ENCODE data around the gene ADAMTS19. TPM values are rescaled to one million over a fixed set of nuclear protein-coding genes. Genes with fewer than 3 reads are reported as not detected.

Gene ADAMTS19
- total and polyA plus RNA-seq, 9 donors: 0.18 to 23.5 (median 2.2) TPM

DNA sequence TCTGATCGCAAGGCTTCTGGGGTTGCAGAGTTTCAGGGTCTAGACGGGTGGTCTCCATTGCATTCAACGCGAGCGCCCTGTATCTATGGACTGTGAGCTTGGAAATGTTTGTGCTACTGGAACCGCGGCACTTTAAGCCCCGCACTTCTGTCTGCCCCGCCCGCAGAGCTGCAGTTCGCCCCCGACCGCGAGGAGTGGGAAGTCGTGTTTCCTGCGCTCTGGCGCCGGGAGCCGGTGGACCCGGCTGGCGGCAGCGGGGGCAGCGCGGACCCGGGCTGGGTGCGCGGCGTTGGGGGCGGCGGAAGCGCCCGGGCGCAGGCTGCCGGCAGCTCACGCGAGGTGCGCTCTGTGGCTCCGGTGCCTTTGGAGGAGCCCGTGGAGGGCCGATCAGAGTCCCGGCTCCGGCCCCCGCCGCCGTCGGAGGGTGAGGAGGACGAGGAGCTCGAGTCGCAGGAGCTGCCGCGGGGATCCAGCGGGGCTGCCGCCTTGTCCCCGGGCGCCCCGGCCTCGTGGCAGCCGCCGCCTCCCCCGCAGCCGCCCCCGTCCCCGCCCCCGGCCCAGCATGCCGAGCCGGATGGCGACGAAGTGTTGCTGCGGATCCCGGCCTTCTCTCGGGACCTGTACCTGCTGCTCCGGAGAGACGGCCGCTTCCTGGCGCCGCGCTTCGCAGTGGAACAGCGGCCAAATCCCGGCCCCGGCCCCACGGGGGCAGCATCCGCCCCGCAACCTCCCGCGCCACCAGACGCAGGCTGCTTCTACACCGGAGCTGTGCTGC is 1.0 kb downstream of the ADAMTS19 start:
- peaks cover 6% of the 10 kb centered on the region for H3K4me1 ChIP-seq (ENCODE audit: insufficient read depth)
- H3K27me3 ChIP-seq: no peaks in the 10 kb centered on the region
- TF ChIP-seq POLR2A (IDR thresholded peaks at IDR 0.05) (no peak), EP300 (IDR thresholded peaks at IDR 0.05) (no peak)
- TF ChIP-seq, protein P1, sequence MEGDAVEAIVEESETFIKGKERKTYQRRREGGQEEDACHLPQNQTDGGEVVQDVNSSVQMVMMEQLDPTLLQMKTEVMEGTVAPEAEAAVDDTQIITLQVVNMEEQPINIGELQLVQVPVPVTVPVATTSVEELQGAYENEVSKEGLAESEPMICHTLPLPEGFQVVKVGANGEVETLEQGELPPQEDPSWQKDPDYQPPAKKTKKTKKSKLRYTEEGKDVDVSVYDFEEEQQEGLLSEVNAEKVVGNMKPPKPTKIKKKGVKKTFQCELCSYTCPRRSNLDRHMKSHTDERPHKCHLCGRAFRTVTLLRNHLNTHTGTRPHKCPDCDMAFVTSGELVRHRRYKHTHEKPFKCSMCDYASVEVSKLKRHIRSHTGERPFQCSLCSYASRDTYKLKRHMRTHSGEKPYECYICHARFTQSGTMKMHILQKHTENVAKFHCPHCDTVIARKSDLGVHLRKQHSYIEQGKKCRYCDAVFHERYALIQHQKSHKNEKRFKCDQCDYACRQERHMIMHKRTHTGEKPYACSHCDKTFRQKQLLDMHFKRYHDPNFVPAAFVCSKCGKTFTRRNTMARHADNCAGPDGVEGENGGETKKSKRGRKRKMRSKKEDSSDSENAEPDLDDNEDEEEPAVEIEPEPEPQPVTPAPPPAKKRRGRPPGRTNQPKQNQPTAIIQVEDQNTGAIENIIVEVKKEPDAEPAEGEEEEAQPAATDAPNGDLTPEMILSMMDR (IDR thresholded peaks at IDR 0.05): no peak
- peak overlapping the region; percentile 57 for H3K4me3 ChIP-seq
- 1% methylated on average over 41 to 88 of the region's 88 CpGs for WGBS, 3 donors
- no peaks in the 10 kb centered on the region for H3K36me3 ChIP-seq
- H3K27ac ChIP-seq: no peak overlapping the region
- intact Hi-C loops (cut with DNase I): no loop called here
- no peaks in the 10 kb centered on the region for H3K9me3 ChIP-seq
- DNase-seq: peak; percentile 10 to 50 (median 25)

- H3K4me1 ChIP-seq (ENCODE audit: insufficient read depth): peaks cover 6% of the 10 kb centered on the region
- no peaks in the 10 kb centered on the region for H3K9me3 ChIP-seq
- H3K4me3 ChIP-seq: peak overlapping the region; percentile 57
- no peak overlapping the region for H3K27ac ChIP-seq
- no peaks in the 10 kb centered on the region for H3K27me3 ChIP-seq
- no peak for TF ChIP-seq EP300 (IDR thresholded peaks at IDR 0.05)
- TF ChIP-seq, protein P1 (IDR thresholded peaks at IDR 0.05): no peak
- no peak for TF ChIP-seq POLR2A (IDR thresholded peaks at IDR 0.05)
- DNase-seq: no peak
- intact Hi-C loops (cut with DNase I): no loop called here
- no peaks in the 10 kb centered on the region for H3K36me3 ChIP-seq
- 49 to 54% (median 54%) methylated on average over 13 of the region's 13 CpGs for WGBS, 3 donors
Measured at GRCh38 chr5:129461711-129462332, 1.7 kb downstream of the ADAMTS19 start.

DNA sequence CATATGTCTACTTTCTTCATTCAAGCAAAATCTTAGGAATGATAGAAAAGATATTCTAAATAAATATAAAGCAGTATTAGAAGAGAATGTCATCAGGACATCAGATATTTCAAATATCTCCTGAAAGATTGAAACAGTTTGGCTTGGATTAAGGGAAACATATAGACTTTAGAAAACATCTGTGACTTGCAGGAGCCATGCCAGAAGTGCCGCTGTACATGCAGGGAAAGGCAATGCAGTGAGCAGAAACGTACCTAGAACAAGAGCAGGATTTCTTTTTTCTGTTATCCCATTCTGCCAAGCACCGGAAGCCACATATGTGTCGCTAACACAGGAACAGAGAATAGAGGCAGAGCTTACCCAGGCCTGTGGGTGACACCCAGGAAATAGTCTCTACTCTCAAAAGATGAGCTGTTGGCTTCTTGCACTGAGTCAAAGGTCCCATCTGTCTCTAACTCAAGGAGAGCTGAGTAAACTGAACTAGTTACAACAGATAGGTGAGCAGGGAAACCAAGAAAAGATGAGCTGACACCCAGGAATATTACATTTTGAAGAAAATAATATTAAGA is 5.8 kb downstream of the ADAMTS19 start:
- no peak for DNase-seq
- H3K27ac ChIP-seq: no peak overlapping the region
- no peaks in the 10 kb centered on the region for H3K27me3 ChIP-seq
- no peak for TF ChIP-seq POLR2A (IDR thresholded peaks at IDR 0.05)
- TF ChIP-seq EP300 (IDR thresholded peaks at IDR 0.05): no peak
- TF ChIP-seq, protein P1 (IDR thresholded peaks at IDR 0.05): no peak
- peaks cover 2% of the 10 kb centered on the region for H3K4me1 ChIP-seq (ENCODE audit: insufficient read depth)
- no peak overlapping the region for H3K4me3 ChIP-seq
- H3K9me3 ChIP-seq: no peaks in the 10 kb centered on the region
- 83 to 86% (median 85%) methylated on average over 4 of the region's 4 CpGs for WGBS, 3 donors
- H3K36me3 ChIP-seq: no peaks in the 10 kb centered on the region
- intact Hi-C loops (cut with DNase I): no loop called here

DNA sequence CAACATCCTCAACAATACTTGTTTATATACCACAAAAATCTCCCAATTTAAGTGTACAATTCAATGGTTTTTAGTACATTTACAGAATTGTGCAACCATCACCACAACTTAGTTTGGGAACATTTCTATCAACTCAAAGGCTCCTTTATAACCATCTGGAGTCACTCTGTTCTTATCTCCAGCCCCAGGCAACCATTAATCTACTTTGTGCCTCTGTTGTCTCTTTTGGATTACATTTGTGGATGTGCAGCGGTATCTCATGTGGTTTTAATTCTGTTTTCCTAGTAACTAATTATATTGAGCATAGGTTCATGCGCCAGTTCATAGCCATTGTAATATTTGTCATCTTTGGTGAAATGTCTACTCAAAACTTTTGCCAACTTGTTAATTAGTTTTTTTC is 14.4 kb downstream of the ADAMTS19 start:
- Histone ChIP-seq H3K27ac (no peak overlapping the region), H3K4me1 (ENCODE audit: insufficient read depth) (no peaks in the 10 kb centered on the region), H3K36me3 (no peaks in the 10 kb centered on the region), H3K9me3 (no peaks in the 10 kb centered on the region), H3K4me3 (no peak overlapping the region), H3K27me3 (no peaks in the 10 kb centered on the region)
- intact Hi-C loops (cut with DNase I): loop anchor here in 1 of 4 donors (5.0 kb wide), 1 partner anchor 803 kb away; no protein-coding TSS in a partner anchor
- 78 to 92% (median 89%) methylated on average over 2 of the region's 2 CpGs for WGBS, 3 donors
- no peak for DNase-seq
- TF ChIP-seq EP300 (IDR thresholded peaks at IDR 0.05) (no peak), POLR2A (IDR thresholded peaks at IDR 0.05) (no peak)
- TF ChIP-seq, protein P1 (IDR thresholded peaks at IDR 0.05): no peak

All from ovary (tissue), 9 donors.